ENCODE measurements around the gene ANGEL1.
A peak's percentile ranks its signal among the peaks of the same experiment; 100 is the strongest.

ANGEL1 gene, protein sequence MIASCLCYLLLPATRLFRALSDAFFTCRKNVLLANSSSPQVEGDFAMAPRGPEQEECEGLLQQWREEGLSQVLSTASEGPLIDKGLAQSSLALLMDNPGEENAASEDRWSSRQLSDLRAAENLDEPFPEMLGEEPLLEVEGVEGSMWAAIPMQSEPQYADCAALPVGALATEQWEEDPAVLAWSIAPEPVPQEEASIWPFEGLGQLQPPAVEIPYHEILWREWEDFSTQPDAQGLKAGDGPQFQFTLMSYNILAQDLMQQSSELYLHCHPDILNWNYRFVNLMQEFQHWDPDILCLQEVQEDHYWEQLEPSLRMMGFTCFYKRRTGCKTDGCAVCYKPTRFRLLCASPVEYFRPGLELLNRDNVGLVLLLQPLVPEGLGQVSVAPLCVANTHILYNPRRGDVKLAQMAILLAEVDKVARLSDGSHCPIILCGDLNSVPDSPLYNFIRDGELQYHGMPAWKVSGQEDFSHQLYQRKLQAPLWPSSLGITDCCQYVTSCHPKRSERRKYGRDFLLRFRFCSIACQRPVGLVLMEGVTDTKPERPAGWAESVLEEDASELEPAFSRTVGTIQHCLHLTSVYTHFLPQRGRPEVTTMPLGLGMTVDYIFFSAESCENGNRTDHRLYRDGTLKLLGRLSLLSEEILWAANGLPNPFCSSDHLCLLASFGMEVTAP

DNA sequence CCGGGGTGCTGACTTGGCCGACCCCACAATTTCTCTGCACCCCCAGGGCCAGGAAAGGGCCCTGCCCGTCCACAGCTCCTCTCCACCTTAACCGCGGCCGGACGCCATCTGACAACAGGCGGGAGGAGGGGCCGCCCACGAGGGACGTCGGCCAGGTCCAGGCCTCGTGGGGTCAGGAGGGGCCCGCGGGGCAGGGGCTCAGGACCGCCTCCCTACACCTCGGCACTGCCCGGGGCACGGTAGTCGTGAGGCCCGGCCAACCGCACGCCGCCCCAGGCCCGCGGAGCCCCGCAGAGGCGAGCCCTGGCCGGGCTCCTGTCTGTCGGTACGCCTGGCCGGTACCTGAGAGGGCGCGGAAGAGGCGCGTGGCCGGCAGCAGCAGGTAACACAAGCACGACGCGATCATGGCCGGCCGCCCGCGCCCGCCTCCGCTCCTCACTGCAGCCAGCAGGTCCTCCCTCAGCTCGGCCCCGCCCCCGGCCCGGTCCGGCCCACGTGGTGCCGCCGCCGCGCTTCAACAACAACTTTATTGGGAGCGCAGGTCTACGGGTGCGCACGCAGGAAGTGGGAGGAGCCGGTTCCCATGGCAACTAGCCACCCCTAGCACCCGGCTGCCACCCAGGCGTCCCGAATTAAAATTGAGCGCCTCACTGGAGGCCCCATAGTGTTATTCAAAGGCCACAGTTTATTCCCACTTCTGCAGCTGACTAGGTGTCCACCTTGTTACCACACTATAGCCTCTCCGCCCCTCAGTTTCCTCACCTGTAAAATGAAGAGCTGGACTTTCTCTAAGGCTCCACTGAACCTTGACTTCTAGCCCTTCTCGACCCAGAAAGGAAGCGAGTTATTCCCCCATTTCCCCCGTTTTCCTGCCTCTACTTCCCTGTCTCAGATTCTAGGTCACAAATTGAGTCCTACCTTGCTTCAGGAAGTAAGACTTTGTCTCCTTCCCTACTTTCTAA is at the start of gene ANGEL1:
TSS of gene ANGEL1 (minus strand) at position 461 of the 962 bp plus-strand sequence. CDS start at position 406, 55 bp downstream.
- TF ChIP-seq, protein P1, sequence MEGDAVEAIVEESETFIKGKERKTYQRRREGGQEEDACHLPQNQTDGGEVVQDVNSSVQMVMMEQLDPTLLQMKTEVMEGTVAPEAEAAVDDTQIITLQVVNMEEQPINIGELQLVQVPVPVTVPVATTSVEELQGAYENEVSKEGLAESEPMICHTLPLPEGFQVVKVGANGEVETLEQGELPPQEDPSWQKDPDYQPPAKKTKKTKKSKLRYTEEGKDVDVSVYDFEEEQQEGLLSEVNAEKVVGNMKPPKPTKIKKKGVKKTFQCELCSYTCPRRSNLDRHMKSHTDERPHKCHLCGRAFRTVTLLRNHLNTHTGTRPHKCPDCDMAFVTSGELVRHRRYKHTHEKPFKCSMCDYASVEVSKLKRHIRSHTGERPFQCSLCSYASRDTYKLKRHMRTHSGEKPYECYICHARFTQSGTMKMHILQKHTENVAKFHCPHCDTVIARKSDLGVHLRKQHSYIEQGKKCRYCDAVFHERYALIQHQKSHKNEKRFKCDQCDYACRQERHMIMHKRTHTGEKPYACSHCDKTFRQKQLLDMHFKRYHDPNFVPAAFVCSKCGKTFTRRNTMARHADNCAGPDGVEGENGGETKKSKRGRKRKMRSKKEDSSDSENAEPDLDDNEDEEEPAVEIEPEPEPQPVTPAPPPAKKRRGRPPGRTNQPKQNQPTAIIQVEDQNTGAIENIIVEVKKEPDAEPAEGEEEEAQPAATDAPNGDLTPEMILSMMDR (IDR thresholded peaks at IDR 0.05; ENCODE audit: insufficient read depth, missing control alignments), result no peak
- peak; percentile 78 for DNase-seq (ENCODE audit: insufficient read length, low spot score)
- FAIRE-seq, result no peak

GRCh38 chr14:76861574-76862255 is 49.0 kb upstream of the ANGEL1 start:
- no peak for FAIRE-seq
- no peak for DNase-seq (ENCODE audit: insufficient read length, low spot score)
- TF ChIP-seq, protein P1 (IDR thresholded peaks at IDR 0.05; ENCODE audit: insufficient read depth, missing control alignments), result no peak

DNA sequence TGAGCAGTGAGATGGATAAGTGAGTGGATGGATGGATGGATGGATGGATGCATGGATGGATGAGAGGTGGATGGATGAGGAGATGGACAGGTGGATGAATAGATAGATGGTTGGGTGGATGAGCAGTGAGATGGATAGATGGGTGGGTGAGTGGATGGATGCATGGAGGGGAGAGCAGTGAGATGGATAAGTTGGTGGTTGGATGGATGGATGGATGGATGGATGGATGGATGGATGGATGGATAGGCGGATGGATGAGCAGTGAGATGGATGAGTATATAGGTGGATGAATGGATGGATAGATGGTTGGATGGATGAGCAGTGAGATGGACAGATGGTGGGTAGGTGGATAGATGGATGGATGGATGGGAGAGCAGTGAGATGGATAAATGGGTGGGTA is 44.1 kb upstream of the ANGEL1 start:
- FAIRE-seq, result no peak
- TF ChIP-seq, protein P1 (IDR thresholded peaks at IDR 0.05; ENCODE audit: insufficient read depth, missing control alignments), result no peak

GRCh38 chr14:76855066-76855465 is 42.4 kb upstream of the ANGEL1 start:
- FAIRE-seq (no peak), DNase-seq (ENCODE audit: insufficient read length, low spot score) (no peak)
- TF ChIP-seq, protein P1 (IDR thresholded peaks at IDR 0.05; ENCODE audit: insufficient read depth, missing control alignments), result no peak

More for the DNA sequence above, 44.1 kb upstream of the ANGEL1 start:
- DNase-seq (ENCODE audit: insufficient read length, low spot score), result no peak

DNA sequence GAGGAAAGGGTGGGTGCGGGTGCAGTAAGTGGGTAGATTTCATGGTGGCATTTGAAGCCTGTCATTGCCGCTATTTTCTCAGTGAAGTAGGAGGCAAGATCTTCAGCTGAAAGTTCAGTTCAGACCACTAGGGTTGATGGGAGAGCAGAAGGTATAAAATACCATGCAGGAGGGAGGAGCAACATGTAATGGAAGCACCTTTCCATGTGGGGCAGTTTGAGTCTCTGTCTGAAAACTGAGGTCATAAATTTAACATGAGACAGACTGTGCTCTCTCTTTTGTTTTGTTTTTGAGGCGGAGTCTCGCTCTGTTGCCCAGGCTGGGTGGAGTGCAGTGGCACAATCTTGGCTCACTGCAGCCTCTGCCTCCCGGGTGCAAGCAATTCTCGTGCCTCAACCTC is 36.2 kb upstream of the ANGEL1 start:
- DNase-seq (ENCODE audit: insufficient read length, low spot score), result no peak
- TF ChIP-seq, protein P1 (IDR thresholded peaks at IDR 0.05; ENCODE audit: insufficient read depth, missing control alignments), result no peak
- FAIRE-seq, result no peak

- DNase-seq (ENCODE audit: insufficient read length, low spot score) (no peak), FAIRE-seq (no peak)
- TF ChIP-seq, protein P1 (IDR thresholded peaks at IDR 0.05; ENCODE audit: insufficient read depth, missing control alignments), result no peak
These were observed 33.8 kb upstream of the ANGEL1 start for GRCh38 chr14:76846331-76847047.
